UCSD-AML1 (cell line): ENCODE data around the gene PNMA6E.
"Not testable (repeated sequence)": the region's sequence is repeated elsewhere in the genome, so short reads cannot be mapped to it uniquely, and the experiment has no call there.

ENCODE experiments used
- DNase-seq: peaks from one replicate; lab custom pipeline; 2025; ENCODE audit not compliant: unreplicated experiment; lab: John Stamatoyannopoulos, UW

Gene PNMA6E

DNA sequence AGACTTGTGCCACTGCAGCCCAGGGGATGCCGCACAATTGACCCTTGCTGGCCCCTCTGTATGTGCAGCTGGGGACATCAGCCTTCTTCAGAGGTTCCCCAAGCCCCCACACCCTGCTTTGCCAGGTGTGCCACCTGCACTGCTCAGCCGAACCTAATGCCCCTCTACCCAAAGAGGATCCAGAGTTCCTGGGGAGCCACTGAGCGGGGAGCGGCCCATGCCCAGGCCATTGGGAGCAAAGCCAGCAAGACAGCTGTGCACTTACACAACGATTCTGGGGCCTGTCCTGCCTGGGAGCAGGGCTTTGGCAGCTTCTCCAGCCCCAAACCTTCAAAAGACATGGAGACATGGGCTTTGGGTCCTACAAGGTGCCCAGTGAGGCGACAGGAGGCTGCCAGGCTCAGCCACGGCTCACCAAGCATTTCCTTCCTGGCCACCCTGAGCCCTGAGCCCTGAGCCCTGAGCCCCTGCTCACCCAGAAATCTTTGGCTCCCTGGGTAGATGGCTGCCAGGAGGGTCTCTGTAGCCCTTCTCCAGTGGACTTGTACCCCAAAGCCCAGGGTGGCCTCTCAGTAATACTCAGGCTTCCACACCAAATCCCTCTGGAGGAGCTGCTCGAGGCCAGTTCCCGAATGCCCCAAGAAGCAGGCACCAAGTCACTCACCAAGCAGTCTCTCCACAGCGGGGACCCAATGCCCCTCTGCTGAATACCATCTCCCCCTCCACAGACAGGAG is 13.0 kb downstream of the PNMA6E start:
- no peak for DNase-seq

DNA sequence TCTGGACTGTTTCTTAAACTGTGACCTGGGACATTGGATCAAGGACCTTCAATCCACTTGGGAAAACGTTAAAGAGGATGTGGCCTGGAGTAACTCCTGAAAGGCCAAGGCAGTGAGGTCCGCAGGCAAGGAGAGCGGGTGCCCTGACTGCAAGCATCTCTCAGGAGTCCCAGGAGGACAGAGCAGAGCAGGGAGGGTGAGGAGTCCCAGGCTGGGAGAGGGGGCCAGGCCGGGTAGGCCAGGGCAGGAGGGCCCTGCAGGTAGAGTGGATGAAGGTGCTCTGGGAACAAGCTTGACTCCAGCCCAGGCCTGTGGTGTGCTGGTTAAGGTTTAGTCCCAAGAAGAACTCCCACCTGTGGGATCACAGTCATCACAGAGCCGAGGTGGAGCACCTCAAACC is 13.8 kb downstream of the PNMA6E start:
- DNase-seq, result no peak

DNA sequence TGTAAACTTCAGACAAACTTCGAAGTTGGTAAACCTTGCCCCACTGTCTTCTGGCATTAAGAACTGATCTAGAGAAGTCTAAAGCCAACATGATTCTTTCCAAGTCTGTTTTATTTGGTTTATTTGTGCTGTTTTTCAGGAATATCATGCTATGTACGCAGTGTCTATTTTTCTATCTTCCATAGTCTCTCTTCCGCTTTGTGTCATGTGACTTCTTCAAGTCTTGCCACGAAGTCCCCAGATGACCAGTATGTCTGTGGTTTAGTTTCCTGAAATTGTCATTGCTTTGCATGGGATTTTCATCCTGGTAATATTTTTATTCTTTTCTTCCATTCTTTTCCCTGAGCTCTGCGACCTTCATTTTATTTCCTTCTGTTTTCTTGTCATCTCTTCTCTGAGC is 15.1 kb downstream of the PNMA6E start:
- DNase-seq, result no peak

DNA sequence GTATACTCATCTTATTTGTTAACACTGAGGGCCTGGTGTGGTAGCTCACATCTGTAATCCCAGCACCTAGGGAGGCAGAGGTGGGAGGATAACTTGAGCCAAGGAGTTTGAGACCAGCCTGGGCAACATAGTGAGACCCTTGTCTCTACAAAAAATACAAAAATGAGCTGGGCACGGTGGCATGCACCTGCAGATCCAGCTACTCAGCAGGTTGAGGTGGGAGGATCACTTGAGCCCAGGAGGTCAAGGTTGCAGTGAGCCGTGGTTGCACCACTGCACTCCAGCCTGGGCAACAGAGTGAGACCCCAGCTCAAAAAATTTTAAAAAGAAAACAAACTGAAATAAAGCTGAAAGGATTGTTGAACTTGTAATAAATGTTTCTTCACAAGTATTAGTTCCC is 16.2 kb downstream of the PNMA6E start:
- not testable (repeated sequence) for DNase-seq

DNA sequence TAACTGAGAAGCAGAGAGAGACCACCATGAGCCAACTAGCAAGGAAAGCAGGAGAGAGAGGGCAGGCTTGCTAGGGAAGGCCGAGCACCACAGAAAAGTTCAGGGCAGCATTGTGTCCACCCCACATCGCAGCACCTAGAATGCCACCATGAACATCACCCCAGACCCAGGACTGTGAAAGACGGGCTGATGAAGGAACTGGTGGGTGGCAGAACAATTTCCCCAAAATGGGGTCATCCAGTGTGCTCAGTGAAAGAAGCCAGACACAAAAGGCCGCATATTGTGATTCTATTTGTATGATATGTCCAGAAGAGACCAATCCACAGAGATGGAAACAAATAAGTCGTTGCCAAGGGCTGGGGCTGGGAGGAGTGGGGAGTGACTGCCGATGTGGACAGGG is 16.8 kb downstream of the PNMA6E start:
- no peak for DNase-seq

DNA sequence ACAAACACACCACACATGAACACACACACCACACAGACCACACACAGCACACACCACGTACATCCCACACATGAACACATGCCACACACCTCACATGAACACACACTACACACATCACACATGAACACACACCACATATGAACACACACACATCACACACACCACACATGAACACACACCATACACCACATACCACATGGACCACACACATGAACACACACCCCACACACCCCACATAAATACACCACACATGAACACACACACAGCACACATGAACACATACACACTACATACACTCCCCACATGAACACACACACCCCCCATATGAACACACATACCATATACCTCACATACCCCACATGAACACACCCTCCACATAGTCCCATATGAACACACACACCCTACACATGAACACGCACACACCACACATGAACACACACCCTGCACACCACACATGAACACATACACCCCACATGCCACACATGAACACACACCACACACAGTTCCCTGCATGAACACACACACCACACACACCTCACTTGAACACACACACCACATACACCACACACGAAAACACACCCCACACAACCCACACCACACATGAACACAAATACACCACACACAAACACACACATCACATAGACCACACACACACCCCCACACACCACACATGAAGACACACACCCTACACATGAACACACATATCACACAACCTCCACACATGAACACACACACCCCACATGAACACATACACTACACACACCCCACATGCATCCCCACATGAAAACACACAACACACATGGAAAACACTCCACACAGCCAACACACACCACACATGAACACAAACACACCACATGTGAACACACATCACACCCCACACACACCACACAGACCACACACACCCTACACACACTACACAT is 18.3 kb downstream of the PNMA6E start:
- no peak for DNase-seq

DNA sequence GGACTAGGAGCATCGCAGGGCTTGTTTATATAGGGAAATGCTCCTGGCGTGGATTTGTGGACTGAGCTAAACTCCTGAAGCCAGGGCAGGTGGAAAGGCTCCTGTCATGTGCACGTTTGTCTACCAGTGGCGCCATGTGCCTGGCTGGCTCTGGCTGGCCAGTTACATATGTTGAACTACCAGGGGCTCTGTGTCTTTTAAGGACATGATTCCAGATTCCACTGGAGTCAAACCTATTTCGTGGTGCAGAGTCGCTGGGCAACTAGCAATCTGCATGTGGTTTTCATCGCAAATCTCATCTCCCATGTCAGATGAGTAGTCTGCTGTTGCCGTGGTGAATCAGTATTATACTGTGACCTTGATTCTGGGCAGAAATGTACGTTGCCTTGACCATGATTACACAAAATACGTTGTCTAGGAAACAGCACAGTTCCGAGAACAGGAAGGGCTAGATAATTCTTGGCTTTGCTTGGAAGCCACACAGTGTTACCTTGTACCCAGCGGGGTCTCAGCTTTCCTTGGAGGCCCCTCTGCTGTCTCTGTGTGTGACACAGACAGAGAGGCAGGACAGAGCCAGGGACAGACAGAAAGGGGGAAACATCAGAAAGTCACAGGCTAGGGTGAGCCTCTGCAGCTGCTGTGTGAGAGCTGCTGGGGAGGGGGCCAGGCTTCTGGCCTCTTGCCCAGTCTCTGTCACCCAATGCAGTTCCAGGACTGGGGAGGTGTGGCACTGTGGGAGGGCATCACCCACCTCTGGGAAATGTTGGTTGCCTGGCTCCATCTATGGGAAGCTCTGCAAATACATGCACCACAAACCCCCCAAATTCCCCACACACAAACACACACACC is 19.2 kb downstream of the PNMA6E start:
- DNase-seq, result no peak

DNA sequence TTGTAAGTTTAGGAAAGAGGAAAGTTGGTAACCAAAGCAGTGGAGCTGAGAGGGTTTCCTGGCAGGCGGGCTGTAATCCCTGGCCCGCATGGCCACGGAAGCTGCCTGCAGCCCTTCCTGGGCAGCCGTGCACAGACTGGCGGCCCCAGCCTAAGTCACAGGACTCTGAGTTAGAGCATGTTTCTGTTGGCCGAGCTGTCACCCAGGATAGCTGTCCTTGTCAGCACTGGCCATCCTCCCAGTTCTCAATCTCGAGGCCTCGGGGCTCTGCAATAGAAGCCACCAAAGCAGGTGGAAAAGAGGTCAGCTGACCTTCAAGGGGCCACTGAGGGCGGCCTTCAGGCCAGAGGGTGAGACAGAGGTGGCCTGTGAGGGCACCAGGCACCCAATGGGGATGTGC is 20.5 kb downstream of the PNMA6E start:
- no peak for DNase-seq

DNA sequence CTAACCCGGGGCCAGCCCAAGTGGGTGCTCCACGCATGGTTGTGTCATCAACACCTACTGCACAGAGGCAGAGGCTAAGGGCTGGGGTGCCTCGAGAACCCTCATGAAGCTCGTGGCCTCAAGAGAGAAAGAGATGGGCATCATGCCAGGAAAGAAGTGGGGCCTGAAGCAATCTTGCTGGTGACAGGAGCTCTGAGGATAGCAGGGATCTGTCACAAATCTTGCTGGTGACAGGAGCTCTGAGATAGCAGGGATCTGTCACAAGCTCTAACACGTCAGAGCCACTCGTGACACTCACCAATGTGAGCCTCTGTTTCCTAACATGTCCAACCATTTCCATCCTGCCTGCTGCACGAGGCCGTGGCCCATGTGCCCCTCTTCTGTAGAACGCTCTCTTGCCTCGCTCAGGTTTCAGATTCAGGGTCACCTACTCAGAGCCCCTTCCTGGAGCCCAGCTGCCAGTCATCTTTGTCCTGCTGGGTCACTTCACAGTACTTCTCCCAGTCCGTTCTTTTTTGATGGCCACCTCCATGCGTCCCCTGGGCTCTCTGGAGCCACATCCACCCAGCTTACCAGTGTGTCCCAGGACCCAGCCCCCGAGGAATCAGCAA is 21.1 kb downstream of the PNMA6E start:
- DNase-seq, result no peak

DNA sequence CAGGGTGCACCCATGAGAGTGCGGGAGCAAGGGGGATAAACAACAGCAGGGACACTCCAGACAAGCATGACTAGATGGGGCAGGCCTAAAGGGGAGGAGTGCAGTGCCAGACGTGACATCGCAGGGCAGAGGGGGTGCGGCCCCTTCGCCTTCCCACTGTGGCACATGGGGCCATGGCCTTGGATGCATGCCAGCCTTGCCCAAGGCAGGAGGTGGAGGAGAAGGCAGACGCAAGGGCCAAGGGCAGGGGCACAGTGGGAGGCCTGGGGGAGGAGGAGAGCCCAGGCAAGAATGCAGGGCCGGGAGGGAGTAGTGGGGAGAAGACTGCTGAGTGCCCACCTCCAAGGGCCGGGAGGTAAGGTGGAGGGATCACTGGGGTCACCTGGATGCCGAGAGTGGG is 21.6 kb downstream of the PNMA6E start:
- no peak for DNase-seq

DNA sequence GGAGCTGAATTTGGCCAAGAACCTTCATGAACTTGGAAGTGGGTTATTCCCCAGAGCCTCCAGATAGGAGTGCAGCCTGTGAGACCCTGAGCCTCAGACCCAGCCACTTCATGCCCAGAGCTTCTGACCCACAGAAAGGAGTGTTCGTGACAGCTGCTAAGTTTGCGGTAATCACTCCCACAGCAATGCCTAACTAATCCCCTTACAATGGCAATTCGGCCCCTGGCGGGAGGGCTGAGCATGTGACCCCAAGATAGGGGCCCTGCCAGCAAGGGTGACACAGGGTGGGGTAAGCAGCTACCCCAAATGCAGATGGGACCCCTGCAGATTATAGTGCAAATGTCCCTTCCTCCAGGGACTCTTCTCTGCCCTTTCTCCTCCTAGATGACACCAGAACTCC is 22.5 kb downstream of the PNMA6E start:
- no peak for DNase-seq

DNA sequence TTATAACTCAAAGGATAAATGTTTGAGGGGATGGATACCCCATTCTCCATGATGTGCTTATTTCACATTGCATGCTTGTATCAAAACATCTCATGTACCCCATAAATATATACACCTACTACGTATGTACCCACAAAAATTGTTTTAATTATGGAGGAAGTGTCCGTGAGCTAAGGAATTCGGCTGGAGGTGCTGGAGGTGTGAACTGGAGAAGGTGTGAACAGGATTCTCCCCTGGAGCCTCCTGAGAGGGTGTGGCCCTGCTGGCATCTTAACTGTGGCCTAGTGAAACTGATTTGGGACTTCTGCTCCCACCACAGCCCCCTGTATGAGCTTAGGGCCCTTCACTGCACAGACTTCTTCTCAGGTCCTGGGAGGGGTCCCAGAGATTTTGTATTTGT is 23.4 kb downstream of the PNMA6E start:
- DNase-seq, result no peak

DNA sequence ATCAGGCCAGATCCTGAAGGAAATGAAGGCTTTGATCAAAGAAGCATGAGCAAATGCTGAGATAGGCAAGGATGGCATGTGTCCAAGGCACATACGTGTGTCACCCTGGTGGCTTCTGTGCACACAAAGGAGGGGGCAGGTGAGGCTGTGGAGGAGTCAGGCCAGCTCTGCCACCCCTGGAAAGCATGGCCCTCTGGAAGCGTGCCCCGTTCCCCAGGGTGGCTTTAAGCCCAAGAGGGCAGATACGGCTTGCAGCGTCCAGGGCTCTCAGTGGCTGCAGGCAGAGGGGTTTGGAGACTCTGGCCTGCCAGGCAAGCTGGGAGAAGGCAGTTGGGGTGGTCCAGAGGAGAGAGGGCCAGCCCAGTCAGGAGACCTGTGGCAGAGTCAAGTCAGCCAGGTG is 25.6 kb downstream of the PNMA6E start:
- no peak for DNase-seq

DNA sequence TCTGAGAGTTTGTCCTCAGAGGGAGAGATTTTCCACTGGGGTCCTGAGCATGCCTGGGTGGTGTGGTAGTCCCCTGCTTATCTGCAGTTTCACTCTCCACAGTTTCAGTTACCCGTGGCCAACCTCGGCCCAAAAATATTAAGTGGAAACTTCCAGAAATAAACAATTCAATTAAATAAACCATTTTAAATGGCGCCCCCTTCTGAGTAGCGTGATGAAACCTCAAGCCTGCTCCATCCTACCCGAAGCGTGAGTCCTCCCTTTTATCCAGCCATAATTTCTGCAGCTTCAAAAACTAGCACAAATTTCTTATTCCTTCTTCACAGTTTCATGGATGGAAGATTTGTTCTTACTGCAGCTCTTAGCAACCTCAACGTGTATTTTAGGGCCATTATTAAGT is 26.7 kb downstream of the PNMA6E start:
- no peak for DNase-seq

DNA sequence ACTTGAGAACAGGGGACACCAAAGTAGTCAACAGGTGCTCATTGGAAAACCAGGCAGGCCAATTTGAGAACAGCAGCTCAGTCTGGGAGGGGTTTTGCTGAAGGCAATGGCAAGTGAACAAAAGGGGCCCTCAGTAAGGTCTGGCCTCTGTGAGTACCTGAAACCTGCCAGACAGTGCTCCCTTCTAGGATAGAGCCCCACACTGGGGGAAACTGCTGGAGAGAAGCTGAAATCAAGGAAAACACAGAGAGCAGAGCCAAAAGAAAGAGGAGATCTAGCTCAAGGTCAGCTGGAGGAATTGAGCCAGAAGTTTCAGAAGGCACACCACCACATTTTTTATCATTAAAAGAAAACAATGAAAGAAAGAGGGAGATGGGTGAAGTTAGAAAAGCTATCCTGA is 28.2 kb downstream of the PNMA6E start:
- DNase-seq, result no peak

DNA sequence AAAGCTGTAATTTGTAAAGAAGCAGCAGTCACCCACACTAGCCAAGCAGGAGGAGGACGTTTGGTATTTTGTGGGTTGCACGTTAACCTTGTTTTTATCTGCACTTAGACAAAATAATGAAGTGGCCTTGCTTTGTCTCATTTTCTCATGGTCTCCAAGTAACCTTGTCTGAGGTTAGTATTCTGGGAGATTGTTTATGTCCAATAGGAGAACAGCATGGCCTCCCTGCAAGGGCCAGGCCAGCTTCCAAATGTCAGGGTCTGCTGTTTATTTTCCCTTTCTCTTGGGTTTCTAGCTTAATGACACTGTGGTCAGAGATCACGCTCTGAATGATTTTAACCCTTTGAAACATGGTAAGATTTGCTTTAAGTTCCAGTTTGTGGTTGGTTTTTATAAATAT is 29.9 kb downstream of the PNMA6E start:
- no peak for DNase-seq

DNA sequence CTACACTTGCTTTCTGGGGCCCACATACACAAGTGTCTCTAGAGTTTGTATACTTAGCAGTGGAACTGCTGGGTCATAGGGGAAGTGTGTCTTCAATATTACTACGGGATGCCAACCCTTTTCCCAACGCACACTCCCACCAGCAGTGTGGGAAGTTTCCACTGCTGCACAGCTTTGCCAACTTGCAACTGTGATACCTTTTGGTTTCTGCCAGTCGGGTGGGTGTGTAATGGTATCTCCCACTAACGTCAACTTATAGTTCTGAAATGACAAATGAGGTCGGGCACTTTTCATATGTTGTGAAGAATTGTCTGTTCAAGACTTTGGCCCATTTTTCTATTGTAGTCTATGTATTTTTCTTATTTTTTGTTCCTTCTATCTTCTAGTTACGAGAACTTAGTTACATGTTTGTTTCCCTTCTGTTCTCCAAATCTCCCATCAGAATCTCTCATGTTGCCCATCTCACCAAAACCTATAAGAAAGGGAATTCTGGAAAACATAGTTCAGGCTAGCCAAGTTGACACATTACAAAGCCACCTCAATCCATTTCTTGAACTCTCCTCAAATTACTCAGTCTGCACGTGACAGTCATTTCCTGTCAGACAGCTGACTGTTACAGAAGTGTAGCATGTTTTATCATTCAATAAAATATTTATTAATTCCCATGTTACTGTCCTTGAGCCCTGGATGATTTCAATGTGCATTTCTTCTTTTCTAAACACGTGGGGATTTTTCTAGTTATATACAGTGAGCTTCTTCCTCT is 30.7 kb downstream of the PNMA6E start:
- no peak for DNase-seq

DNA sequence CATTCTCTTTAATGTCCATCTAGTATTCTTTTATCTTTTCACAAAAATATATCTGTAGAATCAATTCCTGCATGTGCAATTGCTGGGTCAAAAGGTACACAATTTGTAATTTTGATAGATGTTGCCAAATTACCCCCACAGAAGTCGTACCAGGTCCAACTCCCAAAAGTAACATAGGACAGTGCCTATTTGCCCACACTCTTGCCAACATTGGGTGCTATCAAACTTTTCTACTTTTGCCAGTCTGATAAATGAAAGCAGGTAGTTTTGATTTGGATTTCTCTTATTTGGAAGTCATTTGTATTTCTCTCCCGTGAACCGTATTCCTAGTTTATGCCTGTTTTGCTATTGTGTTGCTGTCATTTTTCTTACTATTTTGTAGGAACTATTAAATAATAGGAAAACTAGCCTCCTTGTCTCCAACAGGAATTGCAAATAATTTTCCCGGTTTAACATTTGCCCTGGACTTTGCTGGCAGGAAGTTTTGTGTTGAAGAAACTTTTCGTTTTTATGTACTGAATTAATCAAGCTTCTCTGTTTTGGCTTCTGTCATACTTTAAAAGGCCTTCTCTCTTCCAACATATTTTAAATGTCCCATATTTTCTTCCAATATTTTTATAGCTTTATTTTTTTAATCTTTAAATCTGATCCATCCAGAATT is 34.1 kb downstream of the PNMA6E start:
- DNase-seq, result no peak

DNA sequence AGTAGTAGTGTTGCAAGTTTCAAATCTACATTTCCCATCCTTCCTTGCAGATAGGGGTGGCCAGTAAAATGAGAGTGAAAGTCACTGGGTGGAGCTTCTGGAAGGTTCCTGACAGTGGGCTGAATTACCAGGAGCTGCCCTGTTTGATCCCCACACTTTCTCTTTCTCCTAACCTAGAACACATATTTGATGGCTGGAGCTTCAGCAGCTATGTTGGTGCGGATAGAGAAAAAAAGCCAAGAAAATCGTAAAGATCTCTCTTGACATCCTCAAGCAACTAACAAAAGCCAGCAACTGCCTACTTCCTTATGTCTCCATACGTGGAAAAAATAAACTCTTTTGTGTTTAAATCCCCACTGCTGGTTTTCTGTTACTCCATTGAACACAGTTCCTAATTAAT is 35.0 kb downstream of the PNMA6E start:
- DNase-seq, result no peak

DNA sequence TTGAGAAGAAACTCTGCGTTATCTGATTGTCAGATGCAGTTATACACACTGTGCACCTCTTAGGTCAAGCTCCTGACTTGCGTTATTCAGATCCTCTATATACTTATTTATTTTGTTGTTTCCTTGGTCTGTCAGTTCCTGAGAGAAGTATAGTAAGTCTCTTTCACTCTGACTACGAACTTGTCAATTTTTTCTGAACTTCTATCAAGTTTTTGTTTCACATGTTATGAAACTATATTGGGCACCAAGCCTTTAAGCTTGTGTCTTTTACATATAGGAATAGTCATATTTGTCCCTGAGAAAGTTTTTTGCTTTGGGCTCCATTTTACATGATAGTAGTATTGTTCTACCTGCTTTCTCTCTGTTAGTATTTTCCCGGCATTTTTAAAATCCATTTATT is 35.5 kb downstream of the PNMA6E start:
- DNase-seq, result no peak
